ENCODE measurements around the gene TEX36.

TEX36 gene

GRCh38 chr10:125694883-125695282 is 11.9 kb upstream of the TEX36 start:
- Histone ChIP-seq H2BK5ac (ENCODE audit: low read length) (no peak overlapping the region), H3K27ac (ENCODE audit: low read depth, low read length) (no peak overlapping the region), H3K79me2 (ENCODE audit: control insufficient read depth, insufficient read depth, low read length) (no peaks in the 10 kb centered on the region), H3K4me3 (ENCODE audit: low read length) (no peak overlapping the region), H3K9ac (ENCODE audit: low read length) (no peak overlapping the region), H3K23ac (ENCODE audit: low read length) (no peak overlapping the region), H3K4ac (ENCODE audit: low read depth, low read length) (no peak overlapping the region), H3K18ac (ENCODE audit: low read length) (no peak overlapping the region), H2BK15ac (replicated peaks; ENCODE audit: low read depth) (no peak overlapping the region), H3K27me3 (ENCODE audit: insufficient read depth, low read length, poor library complexity) (no peaks in the 10 kb centered on the region), H4K8ac (ENCODE audit: low read depth, low read length) (no peak overlapping the region), H4K5ac (ENCODE audit: low read length) (no peak overlapping the region), H3K4me2 (ENCODE audit: low read length) (no peak overlapping the region), H2AK5ac (ENCODE audit: low read length) (no peak overlapping the region), H3K36me3 (ENCODE audit: control insufficient read depth, insufficient read depth, low read length) (no peaks in the 10 kb centered on the region), H3K56ac (ENCODE audit: low read length) (no peak overlapping the region), H3K79me1 (ENCODE audit: low read length) (no peaks in the 10 kb centered on the region), H3K4me1 (ENCODE audit: control insufficient read depth, low read depth, low read length) (no peaks in the 10 kb centered on the region), H2BK120ac (ENCODE audit: low read depth, low read length) (no peak overlapping the region)
- no CpG with 5 or more reads among the region's 1 CpG for WGBS (ENCODE audit: extremely low coverage, insufficient coverage, low lambda C conversion rate)
- no peak for DNase-seq

GRCh38 chr10:125693524-125693847 is 10.5 kb upstream of the TEX36 start:
- no peaks in the 10 kb centered on the region for H3K27me3 ChIP-seq (ENCODE audit: insufficient read depth, low read length, poor library complexity)
- H2BK15ac ChIP-seq (replicated peaks; ENCODE audit: low read depth), result no peak overlapping the region
- no peaks in the 10 kb centered on the region for H3K79me2 ChIP-seq (ENCODE audit: control insufficient read depth, insufficient read depth, low read length)
- no peak overlapping the region for H2BK5ac ChIP-seq (ENCODE audit: low read length)
- no peaks in the 10 kb centered on the region for H3K79me1 ChIP-seq (ENCODE audit: low read length)
- H3K18ac ChIP-seq (ENCODE audit: low read length), result no peak overlapping the region
- H3K36me3 ChIP-seq (ENCODE audit: control insufficient read depth, insufficient read depth, low read length), result no peaks in the 10 kb centered on the region
- no peak overlapping the region for H3K4me2 ChIP-seq (ENCODE audit: low read length)
- no peaks in the 10 kb centered on the region for H3K4me1 ChIP-seq (ENCODE audit: control insufficient read depth, low read depth, low read length)
- no peak overlapping the region for H3K27ac ChIP-seq (ENCODE audit: low read depth, low read length)
- H3K4me3 ChIP-seq (ENCODE audit: low read length), result no peak overlapping the region
- no peak for DNase-seq
- no peak overlapping the region for H2BK120ac ChIP-seq (ENCODE audit: low read depth, low read length)
- no peak overlapping the region for H4K8ac ChIP-seq (ENCODE audit: low read depth, low read length)
- WGBS (ENCODE audit: extremely low coverage, insufficient coverage, low lambda C conversion rate), result no CpG with 5 or more reads among the region's 2 CpGs
- H3K23ac ChIP-seq (ENCODE audit: low read length), result no peak overlapping the region
- H3K56ac ChIP-seq (ENCODE audit: low read length), result no peak overlapping the region
- no peak overlapping the region for H2AK5ac ChIP-seq (ENCODE audit: low read length)
- no peak overlapping the region for H4K5ac ChIP-seq (ENCODE audit: low read length)
- H3K4ac ChIP-seq (ENCODE audit: low read depth, low read length), result no peak overlapping the region
- H3K9ac ChIP-seq (ENCODE audit: low read length), result no peak overlapping the region

GRCh38 chr10:125692601-125693523 is 9.9 kb upstream of the TEX36 start:
- Histone ChIP-seq H3K36me3 (ENCODE audit: control insufficient read depth, insufficient read depth, low read length) (no peaks in the 10 kb centered on the region), H3K79me2 (ENCODE audit: control insufficient read depth, insufficient read depth, low read length) (no peaks in the 10 kb centered on the region), H2AK5ac (ENCODE audit: low read length) (no peak overlapping the region)

GRCh38 chr10:125692196-125692595 is 9.2 kb upstream of the TEX36 start:
- Histone ChIP-seq H3K27me3 (ENCODE audit: insufficient read depth, low read length, poor library complexity) (no peaks in the 10 kb centered on the region), H2BK120ac (ENCODE audit: low read depth, low read length) (no peak overlapping the region), H3K4me3 (ENCODE audit: low read length) (no peak overlapping the region), H3K79me1 (ENCODE audit: low read length) (no peaks in the 10 kb centered on the region), H2AK5ac (ENCODE audit: low read length) (no peak overlapping the region), H3K36me3 (ENCODE audit: control insufficient read depth, insufficient read depth, low read length) (no peaks in the 10 kb centered on the region), H3K9ac (ENCODE audit: low read length) (no peak overlapping the region), H3K18ac (ENCODE audit: low read length) (no peak overlapping the region), H3K79me2 (ENCODE audit: control insufficient read depth, insufficient read depth, low read length) (no peaks in the 10 kb centered on the region), H2BK5ac (ENCODE audit: low read length) (no peak overlapping the region), H3K4ac (ENCODE audit: low read depth, low read length) (no peak overlapping the region), H2BK15ac (replicated peaks; ENCODE audit: low read depth) (no peak overlapping the region), H3K4me1 (ENCODE audit: control insufficient read depth, low read depth, low read length) (no peaks in the 10 kb centered on the region), H3K56ac (ENCODE audit: low read length) (no peak overlapping the region), H4K5ac (ENCODE audit: low read length) (no peak overlapping the region), H3K4me2 (ENCODE audit: low read length) (no peak overlapping the region), H3K27ac (ENCODE audit: low read depth, low read length) (no peak overlapping the region), H3K23ac (ENCODE audit: low read length) (no peak overlapping the region), H4K8ac (ENCODE audit: low read depth, low read length) (no peak overlapping the region)
- WGBS (ENCODE audit: extremely low coverage, insufficient coverage, low lambda C conversion rate), result no CpG with 5 or more reads among the region's 3 CpGs
- no peak for DNase-seq

More at GRCh38 chr10:125692601-125693523, 9.9 kb upstream of the TEX36 start:
- Histone ChIP-seq H2BK120ac (ENCODE audit: low read depth, low read length) (no peak overlapping the region), H3K27me3 (ENCODE audit: insufficient read depth, low read length, poor library complexity) (no peaks in the 10 kb centered on the region), H3K23ac (ENCODE audit: low read length) (no peak overlapping the region), H3K9ac (ENCODE audit: low read length) (no peak overlapping the region), H3K4me2 (ENCODE audit: low read length) (no peak overlapping the region), H3K56ac (ENCODE audit: low read length) (no peak overlapping the region), H2BK5ac (ENCODE audit: low read length) (no peak overlapping the region), H3K18ac (ENCODE audit: low read length) (no peak overlapping the region), H3K27ac (ENCODE audit: low read depth, low read length) (no peak overlapping the region), H2BK15ac (replicated peaks; ENCODE audit: low read depth) (no peak overlapping the region), H3K4me3 (ENCODE audit: low read length) (no peak overlapping the region), H4K5ac (ENCODE audit: low read length) (no peak overlapping the region), H4K8ac (ENCODE audit: low read depth, low read length) (no peak overlapping the region), H3K4ac (ENCODE audit: low read depth, low read length) (no peak overlapping the region), H3K79me1 (ENCODE audit: low read length) (no peaks in the 10 kb centered on the region), H3K4me1 (ENCODE audit: control insufficient read depth, low read depth, low read length) (no peaks in the 10 kb centered on the region)
- DNase-seq, result no peak
- WGBS (ENCODE audit: extremely low coverage, insufficient coverage, low lambda C conversion rate), result no CpG with 5 or more reads among the region's 12 CpGs

- no peak overlapping the region for H3K56ac ChIP-seq (ENCODE audit: low read length)
- no peaks in the 10 kb centered on the region for H3K27me3 ChIP-seq (ENCODE audit: insufficient read depth, low read length, poor library complexity)
- no peak for DNase-seq
- no peak overlapping the region for H3K27ac ChIP-seq (ENCODE audit: low read depth, low read length)
- no peak overlapping the region for H3K4me3 ChIP-seq (ENCODE audit: low read length)
- H3K18ac ChIP-seq (ENCODE audit: low read length), result no peak overlapping the region
- H3K23ac ChIP-seq (ENCODE audit: low read length), result no peak overlapping the region
- H3K4me2 ChIP-seq (ENCODE audit: low read length), result no peak overlapping the region
- H3K4me1 ChIP-seq (ENCODE audit: control insufficient read depth, low read depth, low read length), result no peaks in the 10 kb centered on the region
- no peaks in the 10 kb centered on the region for H3K79me2 ChIP-seq (ENCODE audit: control insufficient read depth, insufficient read depth, low read length)
- H2BK5ac ChIP-seq (ENCODE audit: low read length), result no peak overlapping the region
- H2AK5ac ChIP-seq (ENCODE audit: low read length), result no peak overlapping the region
- no CpG with 5 or more reads among the region's 19 CpGs for WGBS (ENCODE audit: extremely low coverage, insufficient coverage, low lambda C conversion rate)
- no peak overlapping the region for H3K9ac ChIP-seq (ENCODE audit: low read length)
- H2BK120ac ChIP-seq (ENCODE audit: low read depth, low read length), result no peak overlapping the region
- no peak overlapping the region for H4K5ac ChIP-seq (ENCODE audit: low read length)
- H3K36me3 ChIP-seq (ENCODE audit: control insufficient read depth, insufficient read depth, low read length), result no peaks in the 10 kb centered on the region
- no peak overlapping the region for H4K8ac ChIP-seq (ENCODE audit: low read depth, low read length)
- H3K4ac ChIP-seq (ENCODE audit: low read depth, low read length), result no peak overlapping the region
- H3K79me1 ChIP-seq (ENCODE audit: low read length), result no peaks in the 10 kb centered on the region
- no peak overlapping the region for H2BK15ac ChIP-seq (replicated peaks; ENCODE audit: low read depth)
Measured at GRCh38 chr10:125691160-125691981, 8.4 kb upstream of the TEX36 start.
